ENCODE measurements around the gene BAD. TPM values are rescaled to one million over a fixed set of nuclear protein-coding genes. Genes with fewer than 3 reads are reported as not detected.

Gene BAD
- total and polyA plus RNA-seq, 2 of the 13 experiments (the other 11 are each of a cell fraction or from before 2014, with no cell fraction given), result 17.9 to 28.5 TPM

GRCh38 chr11:64268893-64269539 is 15.4 kb downstream of the BAD start:
- Histone ChIP-seq H3K27ac (ENCODE audit: extremely low read length, insufficient read depth, low read length) (peak overlapping the region; percentile 78), H2AFZ (ENCODE audit: low read length) (no peak overlapping the region), H3K36me3 (replicated peaks in 1 of 2; ENCODE audit: control insufficient read depth in 1 of 2, insufficient read depth in 2 of 2, low read length in 2 of 2) (no peaks in the 10 kb centered on the region; a peak in 2 of 5 replicates), H3K4me3 (replicated peaks in 1 of 3; ENCODE audit: insufficient read depth in 1 of 3, low read depth in 2 of 3, low read length in 3 of 3) (peak overlapping the region; percentile 71 to 89 (median 86)), H3K79me2 (ENCODE audit: insufficient read depth, low read length) (peaks cover 14% of the 10 kb centered on the region), H4K20me1 (ENCODE audit: insufficient read depth, low read length) (no peaks in the 10 kb centered on the region), H3K4me1 (ENCODE audit: insufficient read depth, low read length) (peaks cover 38% of the 10 kb centered on the region), H3K4me2 (ENCODE audit: low read depth, low read length) (peak overlapping the region; percentile 95), H3K9me3 (ENCODE audit: low read length) (no peaks in the 10 kb centered on the region), H3K9ac (ENCODE audit: insufficient read depth, low read depth, low read length) (peak overlapping the region; percentile 75), H3K27me3 (ENCODE audit: control insufficient read depth in 1 of 2, insufficient read depth in 2 of 2, low read length in 2 of 2) (no peaks in the 10 kb centered on the region)
- 3% methylated on average over 16 of the region's 34 CpGs for WGBS (ENCODE audit: low lambda C conversion rate)
- CTCF ChIA-PET (ENCODE audit: low intra/inter-chr PET ratio, low total read pairs), result no interaction called here
- intact Hi-C loops (cut with micrococcal nuclease; ENCODE audit: unreplicated experiment), result loop anchor here (2.0 kb wide), 1 partner anchor 18 kb away; the partner anchor contains the start of gene PLCB3
- peak; percentile 17 for ATAC-seq
- in situ Hi-C loops (cut with HindIII; ENCODE audit: extremely low pct_ligation_motif_present, low pct_unique_long_range_greater_than_20kb), result no loop called here
- no TSS peak for BruUV-seq (replicated peaks)
- DNase-seq (ENCODE audit: low spot score), result peak; percentile 33
- FAIRE-seq, result peak; percentile 53
- POLR2A ChIA-PET, result interaction anchor here (0.7 to 5.9 kb wide), 17 partner anchors 9 to 103 kb away, joined by 3 to 113 read pairs (median 5); partner anchors contain the start of genes ESRRA, FERMT3, FKBP2 and MACROD1
- TF ChIP-seq NFRKB (IDR thresholded peaks at IDR 0.05) (no peak), ZSCAN29 (CRISPR knock-in tag; conservative IDR thresholded peaks at IDR 0.05) (no peak), RBM22 (optimal IDR thresholded peaks at IDR 0.05; ENCODE audit: low read length) (no peak), PRMT3 (CRISPR knock-in tag; IDR thresholded peaks at IDR 0.05; ENCODE audit: borderline replicate concordance, low read depth) (no peak), ISL2 (CRISPR knock-in tag; IDR thresholded peaks at IDR 0.05) (no peak), YEATS4 (CRISPR knock-in tag; IDR thresholded peaks at IDR 0.05; ENCODE audit: borderline replicate concordance) (no peak), KDM5A (IDR thresholded peaks at IDR 0.05; ENCODE audit: borderline replicate concordance, low read length) (no peak; the same call in 1 of the 2 replicates), CBX2 (IDR thresholded peaks at IDR 0.05; ENCODE audit: low read depth, low read length) (no peak), CBX2 (CRISPR knock-in tag; IDR thresholded peaks at IDR 0.05; ENCODE audit: low read depth) (no peak), ZNF788 (CRISPR knock-in tag; IDR thresholded peaks at IDR 0.05; ENCODE audit: borderline replicate concordance) (no peak; the same call in 1 of the 2 replicates), KDM4B (CRISPR knock-in tag; IDR thresholded peaks at IDR 0.05) (no peak), ZNF446 (CRISPR knock-in tag; IDR thresholded peaks at IDR 0.05) (no peak), ZNF547 (CRISPR knock-in tag; IDR thresholded peaks at IDR 0.05) (no peak), TFAP4 (IDR thresholded peaks at IDR 0.05; ENCODE audit: borderline replicate concordance, low read depth) (no peak), NFE2L1 (CRISPR knock-in tag; IDR thresholded peaks at IDR 0.05; ENCODE audit: borderline replicate concordance) (no peak), DBP (CRISPR knock-in tag; IDR thresholded peaks at IDR 0.05; ENCODE audit: not compliant biosample characterization) (peak; percentile 27), ZSCAN25 (CRISPR knock-in tag; IDR thresholded peaks at IDR 0.05) (no peak), MNT (IDR thresholded peaks at IDR 0.05) (no peak), ATF4 (CRISPR knock-in tag; IDR thresholded peaks at IDR 0.05) (no peak), ZNF776 (CRISPR knock-in tag; IDR thresholded peaks at IDR 0.05) (no peak), HMG20A (CRISPR knock-in tag; IDR thresholded peaks at IDR 0.05; ENCODE audit: borderline replicate concordance) (no peak)
